ENCODE results near the gene SHLD1.
"Not testable (repeated sequence)": the region's sequence is repeated elsewhere in the genome, so short reads cannot be mapped to it uniquely, and the experiment has no call there.

SHLD1 gene, protein sequence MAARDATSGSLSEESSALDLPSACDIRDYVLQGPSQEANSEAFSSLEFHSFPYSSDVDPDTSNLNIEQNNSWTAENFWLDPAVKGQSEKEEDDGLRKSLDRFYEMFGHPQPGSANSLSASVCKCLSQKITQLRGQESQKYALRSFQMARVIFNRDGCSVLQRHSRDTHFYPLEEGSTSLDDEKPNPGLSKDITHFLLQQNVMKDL

DNA sequence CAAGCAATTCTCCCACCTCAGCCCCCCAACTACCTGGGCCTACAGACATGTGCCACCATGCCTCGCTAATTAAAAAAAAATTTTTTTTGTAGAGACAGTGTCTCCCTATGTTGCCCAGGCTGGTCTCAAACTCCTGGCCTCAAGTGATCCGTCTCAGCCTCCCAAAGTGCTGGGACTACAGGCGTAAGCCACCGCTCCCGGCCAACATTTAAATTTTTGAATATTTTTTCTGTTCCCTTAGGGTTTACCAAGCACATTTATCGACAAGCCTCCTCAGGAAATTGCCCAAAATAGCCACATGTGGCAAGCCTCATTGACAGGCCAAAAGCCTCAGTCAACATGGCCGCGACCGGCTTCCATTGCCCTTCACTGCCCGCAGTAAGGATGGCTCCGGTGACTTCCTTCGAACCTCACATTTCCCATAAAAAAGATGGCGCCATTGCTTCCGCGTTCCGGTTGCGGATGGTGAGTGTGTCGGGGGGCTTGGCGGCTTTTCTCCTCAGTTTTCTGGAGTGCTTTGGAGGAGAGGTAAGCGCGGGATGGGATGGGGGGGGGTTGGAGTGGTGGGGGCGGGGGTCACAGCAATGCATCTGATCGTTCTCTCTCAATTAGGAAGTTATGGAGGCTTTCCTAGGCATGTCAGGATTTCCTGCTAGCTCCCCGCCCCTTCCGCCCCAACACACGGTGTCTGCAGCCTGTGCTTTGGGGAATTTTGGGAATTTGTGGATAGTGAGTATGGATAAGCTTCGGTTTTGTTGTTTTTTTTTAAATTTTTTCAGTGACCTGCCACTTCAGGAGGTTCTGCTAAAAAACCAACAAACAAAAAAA is at the start of gene SHLD1:
TSS of gene SHLD1 (plus strand) at position 450 of the 828 bp plus-strand sequence. CDS start 22,465 bp downstream, outside the sequence.
- peak; percentile 91 for DNase-seq

GRCh38 chr20:5702339-5702738 is 47.9 kb upstream of the SHLD1 start:
- not testable (repeated sequence) for DNase-seq

- DNase-seq = no peak
Measured at GRCh38 chr20:5703681-5704101, 46.5 kb upstream of the SHLD1 start.

DNA sequence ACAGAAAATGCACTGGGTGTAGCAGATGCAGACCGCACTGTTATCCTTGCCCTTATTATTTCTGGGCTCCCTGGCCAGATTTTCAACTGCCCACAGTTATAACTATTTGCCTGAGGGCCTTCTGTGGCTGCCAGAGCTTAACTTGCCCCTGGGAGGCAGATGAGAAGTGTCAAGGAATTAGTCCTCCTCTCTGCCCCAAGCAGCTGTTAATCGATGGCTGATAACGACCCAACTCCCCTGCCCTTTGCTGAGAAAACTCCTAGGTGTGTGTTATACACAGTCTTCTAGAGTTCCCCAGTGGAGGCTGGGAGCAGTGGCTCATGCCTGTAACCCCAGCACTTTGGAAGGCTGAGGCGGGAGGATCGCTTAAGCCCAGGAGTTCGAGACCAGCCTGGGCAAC is 44.4 kb upstream of the SHLD1 start:
- no peak for DNase-seq

DNA sequence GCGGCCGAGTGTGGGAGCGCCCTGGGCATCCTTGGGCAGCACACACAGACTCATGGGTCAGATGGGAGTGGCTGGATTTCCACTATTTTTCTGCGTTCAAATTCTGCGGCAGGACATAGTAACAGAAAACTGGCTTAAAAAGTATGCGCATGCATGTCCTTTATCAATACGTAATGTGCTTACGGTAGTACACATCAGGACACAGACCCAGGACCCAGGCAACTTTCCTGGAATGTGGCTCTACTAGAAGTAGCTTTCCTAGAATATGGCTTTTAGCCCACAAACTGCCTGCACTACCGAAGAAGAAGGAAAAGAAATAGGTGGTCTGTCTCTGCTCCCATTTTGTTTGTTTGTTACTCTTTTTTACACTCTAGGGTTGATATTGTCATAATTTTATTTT is 43.4 kb upstream of the SHLD1 start:
- no peak for DNase-seq

DNA sequence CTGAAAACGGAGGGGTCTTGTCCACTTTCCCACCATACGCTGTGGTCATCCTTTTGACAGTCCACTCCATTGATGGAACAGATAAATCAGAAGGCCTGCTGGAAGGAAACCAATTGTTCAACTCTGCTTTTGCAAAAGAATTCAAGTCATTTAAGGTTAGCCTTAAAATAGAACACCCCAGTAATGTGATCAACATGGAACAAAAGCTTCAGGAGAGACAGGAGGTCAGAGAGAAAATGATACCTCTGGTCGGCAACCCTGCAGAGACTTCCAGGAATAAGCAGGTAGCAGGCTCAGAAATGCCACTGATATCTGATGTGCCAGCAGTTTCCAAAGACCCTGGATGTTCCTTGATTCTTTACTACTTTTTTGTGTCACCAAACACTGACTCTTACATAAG is 39.6 kb upstream of the SHLD1 start:
- DNase-seq = no peak

DNA sequence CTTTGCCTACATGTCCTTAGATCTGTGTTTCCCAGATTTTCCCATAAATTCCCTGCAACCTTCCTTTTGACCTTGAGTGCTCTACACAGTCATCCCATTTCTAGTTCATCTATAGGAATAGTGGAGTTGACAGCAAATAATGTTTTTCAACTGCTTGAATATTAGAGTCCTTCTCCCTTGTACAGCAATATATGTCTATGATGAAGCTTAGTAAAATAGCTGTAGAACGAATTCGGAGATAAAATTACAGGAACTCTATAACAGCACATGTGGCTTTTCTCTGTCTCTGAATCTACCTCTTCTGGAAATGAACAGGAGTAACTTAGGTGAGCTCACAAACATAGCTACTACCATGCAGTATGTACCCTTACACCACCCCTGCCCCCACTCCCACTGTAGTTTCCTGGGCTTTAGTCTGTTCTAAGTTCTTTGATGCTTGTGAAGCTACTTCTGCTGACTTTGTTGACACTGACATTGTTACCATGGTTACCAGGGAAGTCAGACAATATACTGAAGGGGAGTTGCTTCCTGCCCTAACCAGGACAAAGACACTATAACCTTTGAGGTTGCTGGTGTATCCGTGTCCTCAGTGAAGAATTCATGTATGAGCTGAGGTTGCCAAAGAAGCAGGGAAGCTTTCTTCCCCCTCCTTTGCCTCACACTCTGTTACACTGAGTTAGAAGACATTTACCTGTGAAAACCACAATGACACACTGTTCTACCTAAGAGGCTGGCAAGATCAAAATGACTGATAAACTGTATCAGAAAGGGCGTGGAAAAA is 35.8 kb upstream of the SHLD1 start:
- DNase-seq = peak; percentile 14

DNA sequence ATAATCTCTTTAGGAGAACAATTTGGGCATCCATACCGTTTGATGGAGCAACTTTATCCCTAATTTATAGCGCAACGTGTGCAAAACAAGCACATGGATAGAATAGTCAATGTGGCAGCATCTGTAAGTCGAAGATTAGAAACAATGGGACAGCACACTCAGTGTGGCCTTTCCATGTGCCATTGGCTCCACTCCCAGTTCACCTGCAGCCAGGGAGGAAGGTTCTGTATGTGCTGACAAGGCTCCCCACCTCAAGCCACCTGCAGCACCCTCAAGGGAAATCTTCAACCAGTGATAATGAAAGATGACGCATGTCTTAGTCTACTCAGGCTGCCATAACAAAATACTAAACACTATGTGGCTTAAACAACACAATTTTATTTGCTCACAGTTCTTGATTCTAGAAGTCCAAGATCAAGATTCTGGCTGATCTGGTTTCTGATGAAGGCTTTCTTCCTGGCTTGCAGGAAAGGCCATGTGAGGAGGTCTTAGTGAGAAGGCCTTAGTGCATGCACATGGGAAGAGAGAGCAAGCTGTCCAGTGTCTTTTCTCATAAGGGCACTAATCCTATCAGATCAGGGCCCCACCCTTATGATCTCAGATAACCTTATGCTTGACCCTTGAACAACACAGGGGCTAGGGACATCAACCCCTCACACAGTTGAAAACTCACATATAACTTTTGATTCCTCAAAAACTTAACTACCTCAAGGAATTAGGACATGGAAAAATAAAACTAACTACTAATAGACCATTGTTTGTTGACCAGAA is 34.9 kb upstream of the SHLD1 start:
- no peak for DNase-seq

DNA sequence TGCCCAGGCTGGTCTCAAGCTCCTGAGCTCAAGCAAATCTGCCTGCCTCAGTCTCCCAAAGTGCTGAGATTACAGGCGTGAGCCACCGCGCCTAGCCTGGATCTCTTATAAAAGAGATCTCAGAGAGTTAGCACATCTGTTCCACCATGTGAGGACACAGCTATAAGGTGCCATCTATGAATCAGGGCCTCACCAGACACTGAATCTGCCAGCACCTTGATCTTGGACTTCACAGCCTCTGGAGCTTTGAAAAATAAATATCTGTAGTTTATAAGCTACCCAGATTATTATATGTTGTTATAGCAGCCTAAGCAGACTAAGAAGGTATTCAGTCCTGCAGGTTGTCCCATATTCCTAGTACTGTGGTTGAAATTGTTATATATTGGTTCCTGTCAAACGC is 33.2 kb upstream of the SHLD1 start:
- no peak for DNase-seq

DNA sequence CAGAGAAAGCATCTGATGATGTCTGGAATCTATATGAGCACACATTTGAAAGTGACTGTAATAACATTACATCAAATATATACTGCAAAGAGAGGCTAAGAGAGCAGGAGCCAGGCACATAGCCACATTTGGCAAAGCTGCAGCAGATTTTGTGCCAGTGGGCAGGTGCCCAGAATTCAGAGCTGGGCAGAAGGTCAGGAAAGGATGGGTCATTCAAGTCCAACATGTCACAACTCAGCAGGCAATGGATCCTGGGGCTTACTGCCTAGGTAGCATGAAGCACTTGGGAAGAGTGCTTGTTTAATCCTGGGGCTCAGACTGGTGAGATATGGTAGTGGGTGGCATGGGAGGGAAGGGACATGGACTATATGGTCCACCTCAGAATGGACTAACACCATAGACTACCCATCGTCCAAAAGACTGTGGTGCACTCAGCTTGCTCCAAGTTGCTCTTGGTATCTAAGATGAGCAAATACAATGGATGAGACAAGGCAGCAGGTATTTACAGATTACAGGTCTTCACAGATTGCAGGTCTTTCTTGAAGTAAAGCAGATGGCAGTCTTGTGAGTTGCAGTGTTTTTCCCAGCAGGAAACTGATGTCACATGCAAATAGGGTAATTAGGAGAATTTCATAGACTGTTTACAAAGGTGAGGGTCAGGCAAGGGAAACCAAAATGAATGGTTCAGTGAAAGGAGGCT is 31.2 kb upstream of the SHLD1 start:
- DNase-seq = no peak

- DNase-seq = peak; percentile 51
Measured at GRCh38 chr20:5719861-5720403, 30.3 kb upstream of the SHLD1 start.

DNA sequence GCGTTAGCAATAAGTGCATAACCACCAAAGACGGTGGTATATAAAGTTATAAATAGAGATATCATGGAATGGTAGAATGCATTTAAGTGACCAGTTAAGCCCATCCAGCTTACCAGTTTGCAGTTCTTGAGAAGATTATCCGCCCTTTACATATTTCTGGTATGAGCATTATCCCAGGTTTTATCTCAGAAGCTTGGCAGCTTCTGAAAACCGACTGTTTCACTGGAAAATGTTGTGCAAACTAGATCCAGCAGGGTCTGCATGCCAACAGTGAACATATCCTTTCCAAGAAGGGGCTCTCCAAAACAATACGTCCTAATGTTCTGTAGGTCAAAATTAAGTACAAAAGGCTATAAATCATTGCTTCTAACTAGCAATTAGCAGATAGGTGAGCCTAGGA is 29.5 kb upstream of the SHLD1 start:
- no peak for DNase-seq

GRCh38 chr20:5721356-5721755 is 28.8 kb upstream of the SHLD1 start:
- not testable (repeated sequence) for DNase-seq

DNA sequence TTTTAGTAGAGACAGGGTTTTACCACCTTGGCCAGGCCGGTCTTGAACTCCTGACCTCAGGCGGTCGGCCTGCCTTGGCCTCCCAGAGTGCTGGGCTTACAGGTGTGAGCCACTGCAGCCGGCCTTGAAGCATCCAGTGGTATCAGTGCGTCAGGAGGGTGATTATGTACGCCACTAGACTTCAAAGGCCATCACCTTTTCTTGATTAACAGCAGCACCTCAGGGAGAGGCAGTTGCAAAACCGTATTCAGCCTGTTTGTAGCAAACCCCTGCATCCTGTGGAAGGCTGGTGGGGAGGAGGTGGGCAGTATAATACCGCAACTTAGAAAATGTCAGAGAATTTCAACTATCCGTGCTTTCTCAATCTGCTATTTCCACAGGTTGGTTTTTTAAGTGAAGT is 27.3 kb upstream of the SHLD1 start:
- DNase-seq = no peak

DNA sequence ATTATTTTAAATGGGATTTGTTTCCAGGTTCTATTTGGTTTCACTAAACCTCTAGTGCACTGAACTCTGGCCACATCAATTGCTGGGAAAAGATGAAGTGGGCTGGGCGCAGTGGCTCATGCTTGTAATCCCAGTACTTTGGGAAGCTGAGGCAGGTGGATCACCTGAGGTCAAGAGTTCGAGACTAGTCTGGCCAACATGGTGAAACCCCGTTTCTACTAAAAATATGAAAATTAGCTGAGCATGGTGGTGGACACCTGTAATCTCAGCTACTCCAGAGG is 25.1 kb upstream of the SHLD1 start:
- not testable (repeated sequence) for DNase-seq

- no peak for DNase-seq
Measured at GRCh38 chr20:5727018-5727515, 23.1 kb upstream of the SHLD1 start.

DNA sequence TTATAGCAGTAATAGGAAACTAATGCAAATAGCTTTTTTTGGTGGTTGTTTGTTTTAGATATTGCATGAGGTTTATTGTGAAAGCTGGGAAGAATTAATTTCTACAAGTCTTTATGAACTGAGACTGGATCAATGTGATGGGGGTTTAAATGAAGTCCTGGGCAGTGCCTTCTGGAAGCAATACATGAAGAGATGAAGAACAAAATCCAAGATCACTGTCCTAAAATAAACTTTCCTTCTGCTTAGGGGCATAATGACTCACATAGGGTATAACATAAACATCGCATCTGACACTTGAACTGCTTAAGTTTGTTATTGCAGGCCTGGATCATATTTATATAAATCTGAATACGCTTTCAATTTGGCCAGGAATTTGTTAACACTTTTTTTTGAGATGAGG is 20.9 kb upstream of the SHLD1 start:
- no peak for DNase-seq

GRCh38 chr20:5730131-5730530 is 20.1 kb upstream of the SHLD1 start:
- no peak for DNase-seq

- DNase-seq = peak; percentile 6
Measured at GRCh38 chr20:5731753-5732366, 18.3 kb upstream of the SHLD1 start.

DNA sequence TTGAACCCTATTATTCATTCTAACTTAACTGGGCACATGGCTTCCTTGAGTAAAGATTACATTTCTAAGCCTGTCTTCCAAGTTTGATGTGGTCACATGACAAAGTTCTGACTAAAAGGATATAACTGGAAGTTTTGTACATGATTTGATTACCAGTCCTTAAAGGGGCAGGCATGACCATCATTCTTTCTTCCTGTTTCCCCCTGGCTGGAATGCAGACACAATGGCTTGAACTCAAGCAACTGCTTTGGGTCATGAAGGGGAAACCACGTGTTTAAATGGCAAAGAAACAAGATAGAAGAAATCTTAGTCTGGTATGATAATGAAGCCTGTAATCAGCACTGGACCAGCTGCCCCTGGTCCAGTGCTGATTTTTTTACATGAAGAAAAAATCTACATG is 15.6 kb upstream of the SHLD1 start:
- no peak for DNase-seq

GRCh38 chr20:5735845-5736510 is 14.2 kb upstream of the SHLD1 start:
- DNase-seq = peak; percentile 45

All from MV-4-11 (cell line).